K562 treated with DMSO at 1 percent for 4 hours (cell line): ENCODE measurements around the gene OR6C76. TPM values are rescaled to one million over a fixed set of nuclear protein-coding genes. Genes with fewer than 3 reads are reported as not detected.

Experiments
- total RNA-seq: library from RNA; unstranded; fragments of 300-600 nt; gene quantifications from 2 replicates; pipeline ENCODE4 v1.2.3, GENCODE V29; 2022; ENCODE audit not compliant: insufficient read depth

Gene OR6C76
- total RNA-seq: not detected in 2 replicates

DNA sequence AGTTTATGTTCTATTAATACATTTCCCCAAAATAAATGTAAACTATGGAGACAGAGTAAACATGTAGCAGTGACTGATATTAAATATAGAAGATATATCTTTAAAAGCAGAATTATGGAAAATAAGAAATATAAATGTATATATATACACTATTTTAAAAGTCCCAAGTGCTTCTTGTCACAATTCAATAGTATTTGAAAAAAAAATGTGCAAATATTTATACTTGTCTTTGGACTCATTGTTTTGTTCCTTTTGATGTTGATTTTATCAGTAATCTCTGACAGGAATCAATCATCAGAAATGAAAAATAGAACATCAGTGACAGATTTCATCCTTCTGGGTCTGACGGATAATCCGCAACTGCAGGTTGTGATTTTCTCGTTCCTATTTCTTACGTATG, at the start of gene OR6C76:
Gene OR6C76 (plus strand): TSS at position 301 of the 400 bp plus-strand sequence. CDS start 0 bp downstream, at position 301.

DNA sequence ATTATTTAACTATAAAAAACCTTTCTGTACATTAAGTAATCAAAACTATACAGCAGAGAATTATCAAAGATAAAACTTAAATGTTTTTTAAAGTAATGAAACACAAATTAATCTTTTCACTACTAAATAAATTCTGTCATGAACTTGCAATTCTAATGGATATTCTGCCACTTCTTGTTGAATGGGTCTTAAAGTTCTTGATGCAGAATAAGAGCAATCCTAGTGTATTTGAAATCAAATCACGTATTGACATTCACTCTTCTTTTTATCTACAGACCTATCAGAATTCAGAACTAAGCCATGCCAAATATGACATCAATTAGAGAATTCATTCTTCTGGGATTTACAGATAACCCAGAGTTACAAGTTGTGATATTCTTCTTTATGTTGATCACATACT, 25.8 kb upstream of the OR6C76 start, which contains the start of gene OR6C65:
Gene OR6C65 (plus strand): TSS at position 301 of the 400 bp plus-strand sequence. CDS start 0 bp downstream, at position 301.

DNA sequence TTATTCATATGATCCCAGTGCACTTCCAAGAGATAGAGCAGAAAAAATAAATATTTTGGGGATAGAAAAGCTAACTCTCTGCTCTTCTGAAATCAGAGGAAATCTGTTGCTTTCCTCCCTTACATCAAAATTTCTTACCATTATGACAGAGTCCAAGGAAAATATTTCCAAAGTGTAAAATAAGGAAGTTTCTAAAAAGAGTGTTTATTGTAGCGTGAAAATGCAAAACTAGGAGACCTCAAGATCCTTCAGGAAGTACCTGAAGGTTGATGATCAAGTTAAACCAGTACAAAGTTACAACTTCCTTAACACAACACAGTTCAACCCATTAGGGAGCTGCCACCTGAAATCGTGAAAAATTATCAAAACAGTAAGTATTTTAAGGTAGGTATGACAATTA, 17.7 kb downstream of the OR6C76 start, which contains the start of gene OR6C2:
Gene OR6C2 (plus strand): TSS at position 301 of the 400 bp plus-strand sequence. CDS start 8,138 bp downstream, outside the sequence.

DNA sequence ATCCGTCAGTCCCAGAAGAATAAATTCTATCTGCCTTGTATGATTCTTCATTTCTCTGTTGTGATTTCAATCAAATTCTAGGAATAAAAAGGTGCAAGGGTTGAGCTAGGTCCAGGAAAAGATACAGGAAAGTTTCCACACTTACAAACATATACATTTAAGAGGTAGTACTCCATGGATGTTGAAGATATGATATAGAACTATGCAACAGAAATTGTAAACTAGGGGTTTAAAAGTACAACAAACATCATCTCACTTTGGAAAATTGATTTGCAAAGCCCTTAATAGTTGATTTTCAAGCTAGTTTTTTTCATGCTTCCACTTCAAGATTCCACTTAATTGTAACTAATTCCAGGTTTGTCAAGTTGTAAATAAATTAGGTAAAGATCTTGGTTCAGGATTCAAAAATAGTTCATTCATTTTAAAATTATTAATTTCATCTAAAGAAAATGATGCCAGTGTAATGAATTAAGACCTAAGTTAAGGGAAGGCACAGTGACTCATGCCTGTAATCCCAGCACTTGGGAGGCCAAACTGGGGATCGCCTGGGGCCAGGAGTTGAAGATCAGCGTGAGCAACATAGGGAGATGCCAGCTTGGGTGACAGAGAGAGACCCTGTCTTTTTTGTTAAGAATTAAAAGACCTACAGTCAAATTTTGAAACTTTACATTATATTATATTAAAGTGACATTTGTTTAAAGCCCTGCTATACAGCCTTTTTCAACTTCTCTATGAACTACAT, 44.2 kb downstream of the OR6C76 start, which contains the start of gene OR6C70:
Gene OR6C70 (minus strand): TSS at position 51 of the 742 bp plus-strand sequence. CDS start 0 bp downstream, at position 51.

Other genes starting within 250 kb of the OR6C76 start
- not detected in 2 replicates for gene OR10A7, start 205.2 kb upstream of the OR6C76 start, total RNA-seq
- not detected in 2 replicates for gene OR6C74, start 181.6 kb upstream of the OR6C76 start, total RNA-seq
- gene OR6C6, start 129.7 kb upstream of the OR6C76 start, total RNA-seq: not detected in 2 replicates
- gene OR6C1, start 111.9 kb upstream of the OR6C76 start, total RNA-seq: not detected in 2 replicates
- not detected in 2 replicates for gene OR6C3, start 95.5 kb upstream of the OR6C76 start, total RNA-seq
- gene OR6C75, start 63.3 kb upstream of the OR6C76 start, total RNA-seq: not detected in 2 replicates
- not detected in 2 replicates for gene OR6C65, start 25.7 kb upstream of the OR6C76 start, total RNA-seq
- gene OR6C2, start 17.8 kb downstream of the OR6C76 start, total RNA-seq: not detected in 2 replicates
- gene OR6C70, start 43.9 kb downstream of the OR6C76 start, total RNA-seq: not detected in 2 replicates
- gene OR6C68, start 66.1 kb downstream of the OR6C76 start, total RNA-seq: not detected in 2 replicates
- gene OR6C4, start 123.3 kb downstream of the OR6C76 start, total RNA-seq: not detected in 2 replicates
- not detected in 2 replicates for gene OR2AP1, start 146.2 kb downstream of the OR6C76 start, total RNA-seq
- not detected in 2 replicates for gene OR10P1, start 210.6 kb downstream of the OR6C76 start, total RNA-seq